Activated naive CD8-positive, alpha-beta T cell treated with anti-CD3 and anti-CD28 coated beads, Interleukin-2, amount 50 U/mL, for 24 hours (primary cell): ENCODE results near the gene POP7.

Experiments used
- ATAC-seq: fragments of 150-1000 bp; cut with Tn5 transposase; one replicate; pipeline ENCODE4 v1.10.0; 2021
- DNase-seq: peaks from one replicate; pipeline ENCODE4 v3.0.0; 2021
- H3K27ac Mint-ChIP-seq: one replicate; pipeline ENCODE4 v1.8.0; 2021; ENCODE audit warnings: mild to moderate bottlenecking, mixed read lengths
- H3K27me3 Mint-ChIP-seq: one replicate; pipeline ENCODE4 v1.8.0; 2021; ENCODE audit warnings: mixed read lengths
- H3K36me3 Mint-ChIP-seq: one replicate; pipeline ENCODE4 v1.8.0; 2021; ENCODE audit warnings: low read depth, mixed read lengths
- H3K4me1 Mint-ChIP-seq: one replicate; pipeline ENCODE4 v1.8.0; 2021; ENCODE audit warnings: mixed read lengths
- H3K4me3 Mint-ChIP-seq: one replicate; pipeline ENCODE4 v1.8.0; 2021; ENCODE audit warnings: mild to moderate bottlenecking, moderate library complexity, mixed read lengths
- H3K9me3 Mint-ChIP-seq: one replicate; pipeline ENCODE4 v1.8.0; 2021; ENCODE audit warnings: mixed read lengths

POP7 gene

GRCh38 chr7:100675581-100676350 is 30.2 kb upstream of the POP7 start:
- Mint-ChIP-seq H3K27ac (peak overlapping the region; percentile 72), H3K4me1 (peaks cover 26% of the 10 kb centered on the region), H3K36me3 (peaks cover 10% of the 10 kb centered on the region), H3K9me3 (no peaks in the 10 kb centered on the region), H3K4me3 (peak overlapping the region; percentile 83), H3K27me3 (no peaks in the 10 kb centered on the region)
- ATAC-seq (peak; percentile 55), DNase-seq (peak; percentile 83)

GRCh38 chr7:100676501-100677306 is 29.2 kb upstream of the POP7 start:
- peak overlapping the region; percentile 72 for H3K27ac Mint-ChIP-seq
- peaks cover 26% of the 10 kb centered on the region for H3K4me1 Mint-ChIP-seq
- peaks cover 10% of the 10 kb centered on the region for H3K36me3 Mint-ChIP-seq
- DNase-seq (no peak), ATAC-seq (no peak)
- H3K9me3 Mint-ChIP-seq = no peaks in the 10 kb centered on the region
- peak overlapping the region; percentile 83 for H3K4me3 Mint-ChIP-seq
- no peaks in the 10 kb centered on the region for H3K27me3 Mint-ChIP-seq

DNA sequence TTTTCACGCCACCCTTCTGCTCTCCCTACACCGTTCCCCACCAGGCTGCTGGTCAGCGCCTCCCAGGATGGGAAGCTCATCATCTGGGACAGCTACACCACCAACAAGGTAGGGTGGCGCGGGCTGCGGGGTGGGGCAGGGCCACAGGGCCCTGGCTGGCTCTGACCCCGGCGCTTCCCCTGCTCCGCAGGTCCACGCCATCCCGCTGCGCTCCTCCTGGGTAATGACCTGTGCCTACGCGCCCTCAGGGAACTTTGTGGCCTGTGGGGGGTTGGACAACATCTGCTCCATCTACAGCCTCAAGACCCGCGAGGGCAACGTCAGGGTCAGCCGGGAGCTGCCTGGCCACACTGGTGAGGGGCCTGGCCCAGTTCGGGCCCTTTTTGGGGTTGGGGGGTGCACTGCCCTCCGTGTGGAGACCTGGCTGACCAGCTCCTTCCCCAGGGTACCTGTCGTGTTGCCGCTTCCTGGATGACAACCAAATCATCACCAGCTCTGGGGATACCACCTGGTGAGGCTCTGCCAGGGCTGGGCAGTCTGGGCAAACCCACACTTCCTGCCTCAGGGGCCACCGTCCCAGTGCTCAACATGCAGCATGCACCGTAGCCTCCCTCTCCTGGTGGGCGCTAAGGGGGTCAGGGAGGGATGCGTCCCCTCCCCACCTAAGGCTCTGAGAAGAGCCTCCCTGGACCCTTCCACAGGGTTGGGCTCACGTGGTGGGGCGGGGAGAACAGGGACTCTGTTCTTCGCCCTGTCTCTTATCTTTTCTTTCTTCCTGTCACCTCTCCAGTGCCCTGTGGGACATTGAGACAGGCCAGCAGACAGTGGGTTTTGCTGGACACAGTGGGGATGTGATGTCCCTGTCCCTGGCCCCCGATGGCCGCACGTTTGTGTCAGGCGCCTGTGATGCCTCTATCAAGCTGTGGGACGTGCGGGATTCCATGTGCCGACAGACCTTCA is 28.3 kb upstream of the POP7 start:
- ATAC-seq = no peak
- Mint-ChIP-seq H3K27me3 (no peaks in the 10 kb centered on the region), H3K4me3 (peak overlapping the region; percentile 8), H3K27ac (no peak overlapping the region), H3K36me3 (peaks cover 10% of the 10 kb centered on the region), H3K4me1 (peaks cover 29% of the 10 kb centered on the region), H3K9me3 (no peaks in the 10 kb centered on the region)
- DNase-seq = no peak

GRCh38 chr7:100678291-100678984 is 27.5 kb upstream of the POP7 start:
- Mint-ChIP-seq H3K4me1 (peaks cover 21% of the 10 kb centered on the region), H3K27ac (no peak overlapping the region), H3K27me3 (no peaks in the 10 kb centered on the region), H3K4me3 (no peak overlapping the region), H3K36me3 (peaks cover 10% of the 10 kb centered on the region), H3K9me3 (no peaks in the 10 kb centered on the region)
- ATAC-seq (no peak), DNase-seq (no peak)

DNA sequence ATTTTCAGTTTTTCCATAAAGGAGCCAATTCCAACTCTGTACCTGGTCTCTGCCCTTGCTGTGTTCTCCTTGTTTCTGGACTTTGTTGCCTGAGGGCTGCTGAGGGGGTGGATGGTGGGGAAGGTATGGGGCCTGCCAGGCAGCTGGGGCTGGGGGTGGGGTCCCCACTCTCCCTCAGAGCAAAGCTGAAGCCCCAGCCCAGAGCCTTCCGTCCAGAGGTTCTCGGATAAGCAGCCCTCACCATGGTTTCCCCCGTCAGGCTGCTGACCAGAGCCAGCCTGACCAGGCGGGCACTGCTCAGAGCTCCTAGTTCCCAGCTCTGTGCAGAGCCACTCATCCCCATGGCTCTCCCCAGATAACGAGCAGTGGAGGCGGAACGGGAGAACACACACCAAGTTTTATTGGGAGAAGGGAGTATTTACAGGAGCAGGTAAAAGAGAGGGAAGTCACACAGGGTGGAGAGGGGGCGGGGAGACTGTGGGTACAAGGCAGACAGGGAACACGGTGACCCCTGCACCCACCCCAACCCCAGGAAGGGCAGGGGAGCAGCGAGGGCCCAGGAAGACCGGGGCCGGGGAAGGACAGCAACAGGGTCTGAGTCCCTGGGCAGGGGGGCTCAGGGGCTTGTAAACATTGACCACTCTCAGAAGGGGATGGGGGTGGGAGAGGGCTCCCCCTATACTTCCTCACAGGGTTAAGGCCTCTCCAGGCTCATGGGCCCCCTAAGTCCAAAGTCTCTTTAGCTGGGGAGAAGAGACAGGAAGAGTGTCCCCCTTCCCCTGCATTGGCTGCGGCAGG is 26.6 kb upstream of the POP7 start:
- H3K9me3 Mint-ChIP-seq = no peaks in the 10 kb centered on the region
- H3K4me1 Mint-ChIP-seq = peaks cover 21% of the 10 kb centered on the region
- peak overlapping the region; percentile 75 for H3K27ac Mint-ChIP-seq
- ATAC-seq (no peak), DNase-seq (no peak)
- peaks cover 10% of the 10 kb centered on the region for H3K36me3 Mint-ChIP-seq
- no peak overlapping the region for H3K4me3 Mint-ChIP-seq
- H3K27me3 Mint-ChIP-seq = no peaks in the 10 kb centered on the region

DNA sequence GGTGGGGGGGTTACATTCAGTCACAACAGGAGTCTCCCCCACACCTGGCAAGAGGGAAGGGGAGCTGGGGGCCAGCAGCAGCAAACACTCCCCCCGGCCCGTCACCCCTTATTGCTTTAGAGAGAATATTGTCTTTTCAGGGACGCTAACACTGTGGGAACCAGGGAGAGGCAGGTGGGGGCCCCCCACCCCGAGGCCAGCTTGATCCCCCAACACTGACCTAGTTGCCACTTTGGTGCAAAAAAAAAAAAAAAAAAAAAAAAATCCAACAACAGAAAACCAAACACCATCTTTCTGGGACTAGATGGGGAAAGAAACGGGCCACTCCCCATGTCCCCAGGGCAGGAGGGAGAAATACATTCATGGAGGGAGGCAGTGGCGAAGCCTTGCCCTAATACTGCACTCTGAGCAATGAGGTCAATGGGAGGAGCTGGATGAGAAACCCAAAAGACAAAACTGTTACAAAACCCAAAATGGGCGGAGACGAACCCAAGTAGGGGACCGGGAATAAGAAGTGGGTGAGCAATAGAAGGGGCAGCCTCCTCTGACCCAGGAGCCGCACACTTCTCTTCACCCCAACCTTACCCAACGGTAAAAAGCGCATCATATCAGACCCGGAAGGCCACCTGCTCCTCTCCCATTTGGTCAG is 25.9 kb upstream of the POP7 start:
- Mint-ChIP-seq H3K27me3 (no peaks in the 10 kb centered on the region), H3K27ac (peak overlapping the region; percentile 29), H3K9me3 (no peaks in the 10 kb centered on the region), H3K4me1 (peaks cover 21% of the 10 kb centered on the region), H3K36me3 (peaks cover 10% of the 10 kb centered on the region), H3K4me3 (no peak overlapping the region)
- ATAC-seq (no peak), DNase-seq (no peak)

GRCh38 chr7:100680576-100681271 is 25.2 kb upstream of the POP7 start:
- H3K27ac Mint-ChIP-seq = no peak overlapping the region
- peaks cover 21% of the 10 kb centered on the region for H3K4me1 Mint-ChIP-seq
- H3K27me3 Mint-ChIP-seq = no peaks in the 10 kb centered on the region
- DNase-seq (no peak), ATAC-seq (no peak)
- H3K36me3 Mint-ChIP-seq = peaks cover 13% of the 10 kb centered on the region
- no peak overlapping the region for H3K4me3 Mint-ChIP-seq
- H3K9me3 Mint-ChIP-seq = no peaks in the 10 kb centered on the region

- H3K9me3 Mint-ChIP-seq = no peaks in the 10 kb centered on the region
- ATAC-seq (no peak), DNase-seq (no peak)
These were observed 24.3 kb upstream of the POP7 start for GRCh38 chr7:100681491-100682227.

GRCh38 chr7:100682228-100682741 is 23.6 kb upstream of the POP7 start:
- Mint-ChIP-seq H3K27ac (no peak overlapping the region), H3K36me3 (peaks cover 10% of the 10 kb centered on the region), H3K4me3 (no peak overlapping the region), H3K4me1 (peaks cover 13% of the 10 kb centered on the region), H3K9me3 (no peaks in the 10 kb centered on the region), H3K27me3 (no peaks in the 10 kb centered on the region)
- ATAC-seq (no peak), DNase-seq (no peak)

More at GRCh38 chr7:100681491-100682227, 24.3 kb upstream of the POP7 start:
- no peaks in the 10 kb centered on the region for H3K27me3 Mint-ChIP-seq
- no peak overlapping the region for H3K4me3 Mint-ChIP-seq
- peaks cover 10% of the 10 kb centered on the region for H3K36me3 Mint-ChIP-seq
- peaks cover 17% of the 10 kb centered on the region for H3K4me1 Mint-ChIP-seq
- no peak overlapping the region for H3K27ac Mint-ChIP-seq

DNA sequence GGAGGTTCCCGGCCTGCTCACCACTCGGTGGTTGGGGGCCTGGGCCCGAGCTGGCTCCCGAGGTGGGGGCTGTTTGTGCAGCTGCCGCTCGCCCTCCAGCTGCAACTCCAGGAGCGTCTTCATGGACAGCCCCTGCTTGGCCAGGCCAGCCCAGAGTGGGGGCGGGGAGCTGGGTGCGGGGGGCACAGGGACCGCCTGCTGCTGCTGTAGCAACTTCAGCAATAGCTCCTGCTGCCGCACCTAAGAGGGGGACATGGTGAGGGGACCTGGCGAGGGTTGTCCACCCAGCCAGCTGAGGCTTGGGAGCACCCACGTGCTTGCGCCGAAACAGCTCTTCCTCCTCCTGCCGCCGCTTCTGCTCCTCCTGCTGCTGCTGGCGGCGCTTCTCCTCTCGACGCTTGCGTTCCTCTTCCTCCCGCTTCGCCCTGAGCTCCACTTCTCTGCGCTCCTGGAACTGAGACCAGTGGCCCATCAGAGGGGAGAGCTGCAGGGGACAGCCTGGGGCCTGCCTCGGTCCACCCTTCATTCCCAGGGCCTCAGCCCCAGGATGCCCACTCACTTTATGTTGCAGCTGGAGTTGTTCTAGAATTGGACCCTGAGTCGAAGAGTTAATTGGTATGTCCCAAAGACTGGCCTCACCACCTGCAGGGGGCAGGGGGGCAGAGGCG is 22.8 kb upstream of the POP7 start:
- peaks cover 16% of the 10 kb centered on the region for H3K4me1 Mint-ChIP-seq
- H3K27me3 Mint-ChIP-seq = no peaks in the 10 kb centered on the region
- H3K4me3 Mint-ChIP-seq = no peak overlapping the region
- H3K9me3 Mint-ChIP-seq = no peaks in the 10 kb centered on the region
- peaks cover 7% of the 10 kb centered on the region for H3K36me3 Mint-ChIP-seq
- DNase-seq (no peak), ATAC-seq (no peak)
- no peak overlapping the region for H3K27ac Mint-ChIP-seq

GRCh38 chr7:100683659-100684533 is 22.0 kb upstream of the POP7 start:
- no peak overlapping the region for H3K4me3 Mint-ChIP-seq
- peaks cover 17% of the 10 kb centered on the region for H3K4me1 Mint-ChIP-seq
- peaks cover 3% of the 10 kb centered on the region for H3K36me3 Mint-ChIP-seq
- H3K27me3 Mint-ChIP-seq = no peaks in the 10 kb centered on the region
- H3K27ac Mint-ChIP-seq = no peak overlapping the region
- H3K9me3 Mint-ChIP-seq = no peaks in the 10 kb centered on the region
- ATAC-seq = no peak
- no peak for DNase-seq
